Endodermal cell (in vitro differentiated cells): ENCODE results near the gene DNLZ. TPM values are rescaled to one million over a fixed set of nuclear protein-coding genes. Genes with fewer than 3 reads are reported as not detected.
A peak's percentile ranks its signal among the peaks of the same experiment; 100 is the strongest.

Experiments
- DNase-seq: peaks from one replicate; pipeline ENCODE4 v3.0.0-alpha.2; 2017
- H3K27ac ChIP-seq: 2 replicates; pipeline ENCODE4 v1.5.1; 2013; ENCODE audit warnings: mild to moderate bottlenecking, low read depth, low read length, moderate library complexity
- H3K27me3 ChIP-seq: 2 replicates; pipeline ENCODE4 v1.6.1; 2013; ENCODE audit warnings: mild to moderate bottlenecking, low read length, moderate library complexity; ENCODE audit not compliant: insufficient read depth, control insufficient read depth, poor library complexity, severe bottlenecking
- H3K36me3 ChIP-seq: 2 replicates; pipeline ENCODE4 v1.7.0; 2013; ENCODE audit warnings: mild to moderate bottlenecking, low read length, moderate library complexity; ENCODE audit not compliant: control insufficient read depth, insufficient read depth
- H3K4me1 ChIP-seq: one replicate; pipeline ENCODE4 v1.7.0; 2013; ENCODE audit warnings: low read length; ENCODE audit not compliant: control insufficient read depth, insufficient read depth
- H3K4me3 ChIP-seq: 2 replicates; pipeline ENCODE4 v1.5.1; 2013; ENCODE audit warnings: mild to moderate bottlenecking, low read length, moderate library complexity
- H3K9ac ChIP-seq: 2 replicates; pipeline ENCODE4 v1.6.1; 2013; ENCODE audit warnings: mild to moderate bottlenecking, low read length, moderate library complexity; ENCODE audit not compliant: poor library complexity, severe bottlenecking; ENCODE audit errors: extremely low read depth
- H3K9me3 ChIP-seq: 2 replicates; pipeline ENCODE4 v1.6.1; 2013; ENCODE audit warnings: mild to moderate bottlenecking, low read length, moderate library complexity; ENCODE audit not compliant: control insufficient read depth
- H3K27ac Mint-ChIP-seq: 2 replicates; pipeline ENCODE4 v1.8.0; 2020; ENCODE audit warnings: mixed read lengths
- H3K27me3 Mint-ChIP-seq: 2 replicates; pipeline ENCODE4 v1.8.0; 2021; ENCODE audit warnings: mild to moderate bottlenecking, mixed read lengths; ENCODE audit not compliant: insufficient read depth
- H3K36me3 Mint-ChIP-seq: 2 replicates; pipeline ENCODE4 v1.8.0; 2020; ENCODE audit warnings: low read depth, mixed read lengths
- H3K4me1 Mint-ChIP-seq: 2 replicates; pipeline ENCODE4 v1.8.0; 2020; ENCODE audit warnings: mixed read lengths
- H3K4me3 Mint-ChIP-seq: 2 replicates; pipeline ENCODE4 v1.8.0; 2020; ENCODE audit warnings: mild to moderate bottlenecking, moderate library complexity, mixed read lengths
- H3K9me3 Mint-ChIP-seq: 2 replicates; pipeline ENCODE4 v1.8.0; 2020; ENCODE audit warnings: mild to moderate bottlenecking, mixed read lengths
- WGBS, 2 experiments: methylation state at CpG; one replicate each; pipeline versions ENCODE4 v1.1.5 to v1.1.7; 2013; ENCODE audit warnings: missing lambda C conversion rate in 2 of 2, mixed read lengths in 1 of 2; ENCODE audit not compliant: insufficient coverage in 1 of 2, insufficient read length in 1 of 2; 5-methylcytosine and 5-hydroxymethylcytosine counted together
- total RNA-seq, 2 donors: library from RNA; stranded (reverse); fragmentation: NEBNext Ultra II Directional in 1 of 2; extraction: Animal tissue kit (Norgen Biotek cat#: 25700) in 1 of 2; gene quantifications; 2 replicates in 1 of 2; 3 replicates in 1 of 2; pipeline ENCODE4 v1.2.1, GENCODE V29; 2021
- TF ChIP-seq, protein P1 (sequence below): fragments of 200-600 bp; sonication (generic); conservative IDR thresholded peaks from 2 replicates; pipeline ENCODE4 v1.5.0; 2021; ENCODE audit warnings: antibody characterized with exemption, mild to moderate bottlenecking

The DNLZ gene
- total RNA-seq, 2 donors from 2014 or later: 12.6 to 20.1 TPM

DNA sequence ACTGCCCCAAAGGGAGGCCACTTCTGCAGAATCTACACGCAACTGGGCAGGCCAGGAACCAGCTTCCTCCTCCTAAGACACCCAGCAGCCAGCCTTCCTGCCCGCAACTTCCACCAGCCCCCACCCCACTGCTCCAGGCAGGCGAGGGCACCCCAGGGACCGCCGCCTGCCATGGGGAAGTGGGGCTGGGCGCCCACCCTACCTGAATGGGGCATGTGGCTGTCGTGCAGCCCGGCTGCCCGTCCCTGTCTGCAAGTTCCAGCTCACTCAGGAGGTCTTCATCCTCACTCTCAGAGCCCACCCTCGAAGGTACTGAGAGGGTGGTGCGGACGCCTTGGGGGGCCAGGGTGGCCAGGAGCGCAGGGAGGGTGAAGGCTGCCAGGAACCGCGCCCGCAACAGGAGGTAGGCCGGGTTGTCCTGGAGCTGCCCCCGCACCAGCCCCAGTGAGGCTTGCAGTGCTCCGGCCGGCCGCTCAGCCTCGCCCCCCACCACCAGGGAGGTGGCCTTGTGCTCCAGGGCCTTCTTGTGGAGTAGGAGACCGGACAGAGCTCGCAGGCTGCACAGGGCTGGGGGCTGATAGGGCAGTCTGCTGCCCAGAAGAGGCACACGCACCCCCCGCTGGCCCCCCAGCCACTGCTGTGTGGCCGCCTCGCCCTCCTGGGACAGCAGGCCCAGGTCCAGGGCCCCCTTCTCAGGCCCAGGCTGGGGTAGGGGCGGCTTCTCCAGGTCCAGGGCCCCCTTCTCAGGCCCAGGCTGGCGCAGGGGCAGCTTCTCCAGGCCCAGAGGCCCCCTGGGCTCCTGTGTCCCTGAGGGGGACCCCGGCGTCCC, 14.0 kb upstream of the DNLZ start:
- no peaks in the 10 kb centered on the region for H3K4me1 Mint-ChIP-seq
- DNase-seq: no peak
- H3K9ac ChIP-seq: no peak overlapping the region
- H3K4me3 Mint-ChIP-seq: no peak overlapping the region
- H3K36me3 Mint-ChIP-seq: peaks cover 8% of the 10 kb centered on the region
- H3K27ac Mint-ChIP-seq: no peak overlapping the region
- H3K4me1 ChIP-seq: no peaks in the 10 kb centered on the region
- TF ChIP-seq, protein P1, sequence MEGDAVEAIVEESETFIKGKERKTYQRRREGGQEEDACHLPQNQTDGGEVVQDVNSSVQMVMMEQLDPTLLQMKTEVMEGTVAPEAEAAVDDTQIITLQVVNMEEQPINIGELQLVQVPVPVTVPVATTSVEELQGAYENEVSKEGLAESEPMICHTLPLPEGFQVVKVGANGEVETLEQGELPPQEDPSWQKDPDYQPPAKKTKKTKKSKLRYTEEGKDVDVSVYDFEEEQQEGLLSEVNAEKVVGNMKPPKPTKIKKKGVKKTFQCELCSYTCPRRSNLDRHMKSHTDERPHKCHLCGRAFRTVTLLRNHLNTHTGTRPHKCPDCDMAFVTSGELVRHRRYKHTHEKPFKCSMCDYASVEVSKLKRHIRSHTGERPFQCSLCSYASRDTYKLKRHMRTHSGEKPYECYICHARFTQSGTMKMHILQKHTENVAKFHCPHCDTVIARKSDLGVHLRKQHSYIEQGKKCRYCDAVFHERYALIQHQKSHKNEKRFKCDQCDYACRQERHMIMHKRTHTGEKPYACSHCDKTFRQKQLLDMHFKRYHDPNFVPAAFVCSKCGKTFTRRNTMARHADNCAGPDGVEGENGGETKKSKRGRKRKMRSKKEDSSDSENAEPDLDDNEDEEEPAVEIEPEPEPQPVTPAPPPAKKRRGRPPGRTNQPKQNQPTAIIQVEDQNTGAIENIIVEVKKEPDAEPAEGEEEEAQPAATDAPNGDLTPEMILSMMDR: no peak
- H3K27me3 Mint-ChIP-seq: no peaks in the 10 kb centered on the region
- 93 to 95% methylated on average over 16 to 32 of the region's 32 CpGs for WGBS, 2 experiments
- no peak overlapping the region for H3K27ac ChIP-seq
- no peaks in the 10 kb centered on the region for H3K9me3 Mint-ChIP-seq
- peaks cover 14% of the 10 kb centered on the region for H3K36me3 ChIP-seq
- no peaks in the 10 kb centered on the region for H3K9me3 ChIP-seq
- no peak overlapping the region for H3K4me3 ChIP-seq
- H3K27me3 ChIP-seq: no peaks in the 10 kb centered on the region

- WGBS, 2 experiments: 94 to 100% methylated on average over 3 to 8 of the region's 8 CpGs
- no peak overlapping the region for H3K27ac ChIP-seq
- Mint-ChIP-seq H3K36me3 (peaks cover 2% of the 10 kb centered on the region), H3K4me3 (no peak overlapping the region), H3K9me3 (no peaks in the 10 kb centered on the region), H3K27me3 (no peaks in the 10 kb centered on the region), H3K4me1 (no peaks in the 10 kb centered on the region), H3K27ac (no peak overlapping the region)
- H3K4me3 ChIP-seq: no peak overlapping the region
- H3K4me1 ChIP-seq: no peaks in the 10 kb centered on the region
- H3K27me3 ChIP-seq: no peaks in the 10 kb centered on the region
- H3K9ac ChIP-seq: no peak overlapping the region
- no peak for DNase-seq
- TF ChIP-seq, protein P1: no peak
- H3K36me3 ChIP-seq: peaks cover 13% of the 10 kb centered on the region
- H3K9me3 ChIP-seq: no peaks in the 10 kb centered on the region
Observed at GRCh38 chr9:136376457-136376856, 12.9 kb upstream of the DNLZ start.

DNA sequence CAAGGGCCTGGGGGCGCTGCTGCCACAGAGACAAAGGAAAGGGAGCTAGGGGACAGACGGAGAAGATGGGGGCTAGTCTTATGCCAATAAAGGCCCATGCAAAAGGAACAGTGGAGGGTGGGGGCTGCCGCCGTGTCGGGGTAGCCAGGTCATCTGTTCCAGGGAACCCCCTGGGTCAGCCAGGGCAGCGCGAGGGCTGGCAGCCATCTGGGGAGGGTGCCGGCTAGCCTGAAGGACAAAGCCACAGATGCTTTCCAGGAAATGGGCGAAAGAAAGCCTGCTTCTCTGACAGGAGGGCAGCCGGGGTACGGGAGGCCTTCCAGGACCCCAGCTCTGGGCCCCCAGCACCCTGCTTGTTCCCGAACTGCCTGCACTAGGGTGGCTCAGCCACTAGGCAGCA, 11.6 kb upstream of the DNLZ start:
- Mint-ChIP-seq H3K36me3 (no peaks in the 10 kb centered on the region), H3K27ac (no peak overlapping the region), H3K4me3 (no peak overlapping the region), H3K9me3 (no peaks in the 10 kb centered on the region), H3K27me3 (no peaks in the 10 kb centered on the region), H3K4me1 (no peaks in the 10 kb centered on the region)
- TF ChIP-seq, protein P1: no peak
- Histone ChIP-seq H3K27ac (peak overlapping the region; percentile 44), H3K9me3 (no peaks in the 10 kb centered on the region), H3K27me3 (no peaks in the 10 kb centered on the region), H3K36me3 (peaks cover 13% of the 10 kb centered on the region), H3K4me1 (no peaks in the 10 kb centered on the region), H3K4me3 (no peak overlapping the region), H3K9ac (no peak overlapping the region)
- 95% methylated on average over 12 of the region's 12 CpGs for WGBS, 2 experiments
- DNase-seq: no peak
